DND-41 (cell line): ENCODE results near the gene HELQ.

ENCODE experiments used
- ATAC-seq: fragments of 200-7000 bp; cut with Tn5 transposase; 3 replicates; pipeline ENCODE4 v1.9.1; 2021; ENCODE audit warnings: low read depth; ENCODE audit not compliant: insufficient read depth
- DNase-seq: peaks from one replicate; pipeline ENCODE4 v3.0.0-alpha.2; 2020
- H2AFZ ChIP-seq: 2 replicates; pipeline ENCODE4 v1.6.0; 2012; ENCODE audit warnings: low read depth, low read length
- H3K27ac ChIP-seq: 2 replicates; pipeline ENCODE4 v1.5.1; 2012; ENCODE audit warnings: low read length, inconsistent platforms
- H3K27me3 ChIP-seq: fragments of 200-600 bp; sonication (generic); 2 replicates; pipeline ENCODE4 v1.6.0; 2012; ENCODE audit warnings: low read length, mild to moderate bottlenecking, inconsistent platforms; ENCODE audit not compliant: insufficient read depth, poor library complexity
- H3K36me3 ChIP-seq: 2 replicates; pipeline ENCODE4 v1.5.1; 2012; ENCODE audit warnings: low read length, inconsistent platforms; ENCODE audit not compliant: insufficient read depth
- H3K4me1 ChIP-seq: 2 replicates; pipeline ENCODE4 v1.5.1; 2012; ENCODE audit warnings: mild to moderate bottlenecking, low read length; ENCODE audit not compliant: insufficient read depth
- H3K4me2 ChIP-seq: 2 replicates; pipeline ENCODE4 v1.6.0; 2012; ENCODE audit warnings: mild to moderate bottlenecking, moderate library complexity, low read length, inconsistent platforms; ENCODE audit not compliant: insufficient read depth
- H3K4me3 ChIP-seq, 2 experiments: fragments of 200-600 bp in 1 of 2; shearing (Covaris generic) in 1 of 2; 2 replicates each; pipeline ENCODE4 v1.5.1; 2012 to 2016; ENCODE audit warnings: inconsistent platforms in 2 of 2, low read length in 2 of 2, mild to moderate bottlenecking in 2 of 2, low read depth in 1 of 2, moderate library complexity in 1 of 2
- H3K79me2 ChIP-seq: 2 replicates; pipeline ENCODE4 v1.6.0; 2012; ENCODE audit warnings: low read length, inconsistent platforms; ENCODE audit not compliant: insufficient read depth
- H3K9ac ChIP-seq: 2 replicates; pipeline ENCODE4 v1.6.0; 2012; ENCODE audit warnings: low read depth, mild to moderate bottlenecking, inconsistent platforms, low read length, moderate library complexity
- H3K9me3 ChIP-seq: 2 replicates; pipeline ENCODE4 v1.5.1; 2012; ENCODE audit warnings: low read length, moderate library complexity, mild to moderate bottlenecking, inconsistent platforms; ENCODE audit not compliant: insufficient read depth, severe bottlenecking
- H4K20me1 ChIP-seq: 2 replicates; pipeline ENCODE4 v1.6.0; 2012; ENCODE audit warnings: low read length; ENCODE audit not compliant: insufficient read depth
- CTCF ChIP-seq: IDR thresholded peaks from 2 replicates; pipeline ENCODE4 v1.5.1; 2012; ENCODE audit warnings: borderline replicate concordance, low read length, moderate library complexity, mild to moderate bottlenecking; ENCODE audit not compliant: poor library complexity, severe bottlenecking; ENCODE audit errors: extremely low read depth
- EZH2 ChIP-seq: IDR thresholded peaks from 3 replicates; pipeline ENCODE4 v1.6.1; 2012; ENCODE audit warnings: borderline replicate concordance, low read depth, mild to moderate bottlenecking, moderate library complexity, low read length, inconsistent platforms; ENCODE audit not compliant: severe bottlenecking

The HELQ gene

GRCh38 chr4:83418211-83418610 is 37.4 kb downstream of the HELQ start:
- H4K20me1 ChIP-seq = no peaks in the 10 kb centered on the region
- no peak overlapping the region for H3K4me3 ChIP-seq
- no peak overlapping the region for H3K9ac ChIP-seq
- ATAC-seq (no peak), DNase-seq (no peak)
- H3K9me3 ChIP-seq = no peaks in the 10 kb centered on the region
- H3K36me3 ChIP-seq = peaks cover 43% of the 10 kb centered on the region
- H3K27me3 ChIP-seq = no peaks in the 10 kb centered on the region
- H3K79me2 ChIP-seq = no peaks in the 10 kb centered on the region
- no peak overlapping the region for H2AFZ ChIP-seq
- H3K4me2 ChIP-seq = no peak overlapping the region
- no peaks in the 10 kb centered on the region for H3K4me1 ChIP-seq
- TF ChIP-seq EZH2 = no peak
- TF ChIP-seq CTCF = no peak
- no peak overlapping the region for H3K27ac ChIP-seq

DNA sequence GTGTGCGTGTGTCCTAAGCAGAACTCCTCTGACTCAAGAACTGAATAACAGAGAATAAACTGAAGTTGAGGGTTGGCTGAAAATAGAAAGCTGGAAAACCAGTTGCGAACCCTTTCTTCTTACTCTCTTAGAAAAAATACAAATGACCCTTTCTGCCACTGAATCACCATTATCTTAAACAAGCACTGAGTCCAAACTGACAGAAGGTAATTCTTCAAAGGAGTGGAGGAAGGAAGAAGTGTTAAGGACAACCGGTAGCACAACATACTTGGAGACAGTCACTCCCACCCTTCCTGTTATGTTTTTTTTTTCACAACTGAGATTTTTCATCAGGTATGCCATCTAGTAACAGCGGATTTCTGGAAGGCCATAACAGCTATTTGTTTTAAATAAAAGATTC is 38.1 kb downstream of the HELQ start:
- H4K20me1 ChIP-seq = no peaks in the 10 kb centered on the region
- TF ChIP-seq CTCF = no peak
- no peak for TF ChIP-seq EZH2
- H3K36me3 ChIP-seq = peaks cover 40% of the 10 kb centered on the region
- no peak overlapping the region for H3K4me3 ChIP-seq
- no peaks in the 10 kb centered on the region for H3K4me1 ChIP-seq
- DNase-seq = no peak
- ATAC-seq = no peak
- no peak overlapping the region for H3K27ac ChIP-seq
- H3K9me3 ChIP-seq = no peaks in the 10 kb centered on the region
- H3K27me3 ChIP-seq = no peaks in the 10 kb centered on the region
- H2AFZ ChIP-seq = no peak overlapping the region
- H3K4me2 ChIP-seq = no peak overlapping the region
- H3K9ac ChIP-seq = no peak overlapping the region
- no peaks in the 10 kb centered on the region for H3K79me2 ChIP-seq

GRCh38 chr4:83413676-83414075 is 41.9 kb downstream of the HELQ start:
- DNase-seq (no peak), ATAC-seq (no peak)
- no peaks in the 10 kb centered on the region for H3K4me1 ChIP-seq
- no peaks in the 10 kb centered on the region for H3K27me3 ChIP-seq
- no peak overlapping the region for H3K4me3 ChIP-seq
- no peak overlapping the region for H3K9ac ChIP-seq
- H3K4me2 ChIP-seq = no peak overlapping the region
- H3K27ac ChIP-seq = no peak overlapping the region
- H3K9me3 ChIP-seq = no peaks in the 10 kb centered on the region
- no peaks in the 10 kb centered on the region for H4K20me1 ChIP-seq
- H3K36me3 ChIP-seq = peaks cover 43% of the 10 kb centered on the region
- H3K79me2 ChIP-seq = no peaks in the 10 kb centered on the region
- TF ChIP-seq EZH2 = no peak
- TF ChIP-seq CTCF = no peak
- no peak overlapping the region for H2AFZ ChIP-seq

GRCh38 chr4:83408908-83409307 is 46.7 kb downstream of the HELQ start:
- Histone ChIP-seq H4K20me1 (no peaks in the 10 kb centered on the region), H3K27ac (no peak overlapping the region), H3K4me3 (no peak overlapping the region), H3K9ac (no peak overlapping the region), H3K9me3 (no peaks in the 10 kb centered on the region), H3K79me2 (no peaks in the 10 kb centered on the region), H3K4me2 (no peak overlapping the region), H3K36me3 (peaks cover 32% of the 10 kb centered on the region), H3K4me1 (no peaks in the 10 kb centered on the region), H3K27me3 (no peaks in the 10 kb centered on the region), H2AFZ (no peak overlapping the region)
- DNase-seq (no peak), ATAC-seq (no peak)
- TF ChIP-seq EZH2 (no peak), CTCF (no peak)
